Fibroblast of skin of back (primary cell): ENCODE results near the gene TIRAP.

Source experiments
- DNase-seq: peaks from one replicate; pipeline ENCODE4 v3.0.0-alpha.2; 2013

TIRAP gene

GRCh38 chr11:126327281-126328000 lies 44.5 kb downstream of the TIRAP start:
- no peak for DNase-seq

DNA sequence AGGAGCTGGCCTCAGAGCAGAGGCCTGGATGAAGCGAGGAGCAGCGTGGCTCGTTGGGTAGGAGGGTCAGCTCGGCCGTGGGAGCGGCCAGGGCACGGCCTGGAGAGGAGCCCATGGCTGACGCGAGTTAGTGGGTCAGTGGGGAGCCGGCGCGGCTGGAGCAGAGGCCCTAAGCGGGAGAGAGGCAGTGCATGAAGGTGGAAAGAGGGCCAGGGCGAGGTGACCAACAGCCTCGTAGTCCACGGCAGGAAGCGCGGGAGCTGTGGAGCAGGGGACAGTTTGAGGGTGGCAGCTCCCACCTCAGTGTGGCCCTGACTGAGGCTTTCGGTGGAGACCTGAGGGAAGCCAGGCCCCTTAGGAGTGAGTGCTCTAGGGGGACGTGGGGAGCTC lies 45.1 kb downstream of the TIRAP start:
- DNase-seq = no peak

DNA sequence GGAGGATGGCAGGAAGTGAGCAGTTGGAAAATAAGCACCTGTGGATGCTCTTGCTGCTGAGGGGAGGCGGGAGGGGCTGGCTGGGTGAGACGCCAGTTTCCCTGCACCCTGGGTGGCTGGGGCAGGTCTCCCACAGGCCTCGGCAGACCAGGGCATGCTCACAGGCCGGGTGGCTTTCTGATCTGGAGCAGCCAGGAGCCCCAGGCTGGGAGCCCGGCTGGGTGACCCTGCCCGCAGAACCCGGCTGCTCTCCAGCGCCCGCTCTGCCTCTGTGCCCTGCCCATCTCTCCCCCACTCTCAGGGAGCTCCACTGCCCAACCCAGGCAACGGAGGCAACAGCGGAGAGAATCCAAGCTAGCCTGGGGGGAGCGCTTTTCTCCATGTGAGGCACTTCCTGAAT lies 45.6 kb downstream of the TIRAP start:
- DNase-seq = no peak

GRCh38 chr11:126328938-126329643 lies 46.2 kb downstream of the TIRAP start:
- no peak for DNase-seq

DNA sequence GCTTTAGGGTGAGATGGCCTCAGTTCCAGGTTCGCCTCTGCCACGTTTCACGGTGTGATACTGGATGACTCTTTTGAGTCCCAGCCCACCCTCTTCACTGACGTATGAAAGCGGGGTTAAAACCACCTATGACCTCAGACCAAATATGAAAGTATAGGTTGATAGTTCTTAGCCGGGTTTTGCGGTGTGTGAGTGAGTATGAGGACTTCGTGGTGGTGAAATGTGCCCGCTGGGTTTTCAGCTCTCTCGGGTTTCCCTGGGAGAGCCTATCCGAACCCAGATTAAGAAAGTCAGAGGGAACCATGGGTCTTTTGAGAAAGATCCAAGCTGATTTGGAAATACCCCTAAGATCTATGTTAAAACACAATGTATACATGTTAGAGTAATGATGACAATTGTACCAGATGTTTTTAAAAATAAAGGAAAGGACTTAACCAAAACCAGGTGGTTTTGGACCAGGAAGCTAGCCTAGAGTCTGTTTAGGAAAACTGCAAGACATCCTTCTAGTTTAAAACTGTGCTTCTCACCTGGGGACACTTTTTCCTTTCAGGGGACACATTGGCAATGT lies 46.8 kb downstream of the TIRAP start:
- DNase-seq = no peak

GRCh38 chr11:126331286-126331685 lies 48.4 kb downstream of the TIRAP start:
- no peak for DNase-seq

- DNase-seq = peak; percentile 87
These were observed 49.4 kb downstream of the TIRAP start for GRCh38 chr11:126332221-126332711.

GRCh38 chr11:126333142-126333541 lies 50.2 kb downstream of the TIRAP start:
- DNase-seq = no peak

- DNase-seq = peak; percentile 79
These were observed 52.0 kb downstream of the TIRAP start for GRCh38 chr11:126334659-126335462.

DNA sequence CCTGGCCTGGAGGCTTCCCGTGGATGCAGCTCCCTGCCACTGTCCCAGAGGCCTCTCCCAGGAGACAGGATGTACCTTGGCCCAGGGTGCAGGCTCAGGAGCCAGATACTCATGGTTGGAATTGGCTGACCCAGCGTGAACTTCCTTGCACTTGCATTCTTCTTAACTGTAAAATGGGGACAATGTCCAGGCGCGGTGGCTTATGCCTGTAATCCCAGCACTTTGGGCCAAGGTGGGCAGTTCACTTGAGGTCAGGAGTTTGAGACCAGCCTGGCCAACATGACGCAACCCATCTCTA lies 52.5 kb downstream of the TIRAP start:
- no peak for DNase-seq

DNA sequence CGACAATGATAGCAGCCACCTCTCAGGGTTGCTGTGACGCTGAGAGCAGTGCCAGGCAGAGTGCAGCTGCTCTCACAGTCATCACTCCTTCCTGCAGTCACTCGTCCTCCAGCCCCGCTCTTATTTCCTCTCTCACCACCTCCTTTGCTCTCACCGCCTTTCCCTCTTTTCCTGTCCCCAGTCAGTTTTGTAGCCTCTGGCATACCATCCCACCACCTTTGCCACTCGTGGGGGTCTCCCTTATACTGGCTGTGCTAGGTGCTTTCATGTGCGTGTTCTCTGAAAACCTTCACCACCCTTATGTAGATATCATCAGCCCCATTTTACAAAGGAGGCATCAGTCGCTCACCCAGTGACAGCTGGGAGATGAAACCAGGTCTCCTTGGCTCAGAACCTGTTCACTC lies 53.2 kb downstream of the TIRAP start:
- DNase-seq = no peak

DNA sequence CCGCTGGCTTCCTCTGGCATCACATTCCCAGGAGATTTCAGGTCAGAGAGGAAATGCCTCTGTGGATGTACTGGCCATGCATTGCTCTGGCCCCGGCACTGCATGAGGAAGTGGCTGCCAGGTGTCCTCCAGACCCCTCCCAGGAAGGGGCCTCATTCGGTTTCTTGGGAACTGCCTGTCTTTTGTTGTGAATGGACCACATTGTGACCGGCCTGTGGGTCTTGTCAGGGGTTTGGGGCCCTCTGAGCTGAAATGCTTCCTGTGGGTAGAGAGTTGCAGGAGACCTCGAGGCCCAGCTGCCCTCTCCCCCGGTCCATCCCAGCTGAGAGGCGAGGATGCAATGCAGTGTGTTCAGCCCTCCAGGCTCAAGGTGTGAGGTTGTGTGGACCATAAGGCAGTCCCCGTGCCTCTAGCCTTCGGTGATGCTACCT lies 53.8 kb downstream of the TIRAP start:
- DNase-seq = no peak

GRCh38 chr11:126337126-126337473 lies 54.2 kb downstream of the TIRAP start:
- no peak for DNase-seq

DNA sequence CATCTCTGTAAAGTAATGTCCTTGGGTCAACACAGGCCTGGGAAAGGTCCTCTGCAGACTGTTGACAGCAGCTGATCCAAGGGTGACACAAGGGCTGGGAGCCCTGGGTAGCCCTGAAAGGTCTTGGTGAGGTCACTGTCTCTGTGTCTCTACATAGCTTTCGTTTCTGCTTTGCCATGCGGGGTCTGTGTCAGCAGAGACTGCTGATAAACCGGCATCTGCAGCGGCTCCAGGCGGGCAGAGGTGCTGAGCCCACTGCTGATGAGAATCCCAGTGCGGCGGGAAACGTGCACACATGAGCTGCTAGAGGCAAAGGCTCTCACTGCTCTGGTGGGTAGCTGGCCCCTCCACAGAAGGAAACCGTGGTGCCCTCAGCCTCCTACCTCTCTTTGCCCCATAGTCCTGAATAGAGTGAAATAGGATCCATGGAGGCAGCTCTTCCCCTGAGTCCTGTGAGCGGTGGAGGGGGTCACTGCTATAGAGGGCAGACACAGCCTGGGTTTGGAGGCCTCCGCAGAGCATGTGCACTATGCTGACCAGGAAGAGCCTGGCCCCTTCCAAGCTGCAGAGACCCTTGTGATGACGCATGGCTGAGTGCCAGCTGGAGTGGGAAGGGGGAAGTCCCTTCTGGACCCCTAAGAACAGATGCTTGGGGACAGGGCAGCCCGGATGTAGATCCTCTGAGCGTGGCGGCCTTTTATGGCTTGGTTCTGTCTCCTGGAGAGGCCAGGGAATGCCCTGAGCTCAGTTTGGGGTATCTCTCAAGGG lies 54.8 kb downstream of the TIRAP start:
- DNase-seq = no peak

DNA sequence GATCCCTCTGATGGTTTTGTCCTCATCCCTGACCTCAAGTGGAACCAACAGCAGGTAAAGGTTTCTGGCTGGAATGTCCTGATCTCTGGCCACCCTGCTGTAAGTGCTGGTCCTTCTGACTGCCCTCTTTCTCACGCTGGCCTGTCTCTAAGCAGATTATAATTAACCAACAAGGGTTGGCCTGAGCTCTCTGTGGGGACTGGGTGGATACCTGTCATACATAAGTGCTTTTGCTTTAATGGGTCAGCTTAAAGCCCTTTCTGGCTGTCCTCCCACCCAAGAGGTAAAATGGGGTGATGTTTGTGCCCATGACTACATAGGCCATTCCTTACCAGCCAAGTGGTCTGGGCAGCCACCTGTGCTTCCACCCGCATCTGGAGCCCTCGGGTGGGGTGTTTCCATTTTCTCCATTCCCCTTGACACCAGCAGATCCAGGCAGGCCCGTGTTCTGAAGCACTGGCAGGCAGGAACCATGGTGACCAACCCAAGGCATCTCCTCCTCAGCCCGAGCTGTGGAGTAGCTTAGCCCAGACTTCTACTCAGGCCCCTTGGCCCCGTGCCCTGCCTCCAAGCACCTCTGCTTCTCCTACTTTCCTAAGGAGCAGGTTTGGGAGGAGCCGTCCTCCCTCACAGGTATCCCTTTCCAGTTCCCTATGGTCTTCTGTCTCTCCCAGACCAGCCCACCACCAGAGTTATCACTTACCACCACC lies 55.6 kb downstream of the TIRAP start:
- DNase-seq = no peak

GRCh38 chr11:126339073-126339862 lies 56.4 kb downstream of the TIRAP start:
- DNase-seq = no peak

- DNase-seq = no peak
These were observed 57.1 kb downstream of the TIRAP start for GRCh38 chr11:126339863-126340434.

- no peak for DNase-seq
These were observed 58.2 kb downstream of the TIRAP start for GRCh38 chr11:126340960-126341606.

- peak; percentile 98 for DNase-seq
These were observed 58.9 kb downstream of the TIRAP start for GRCh38 chr11:126341760-126342161.

DNA sequence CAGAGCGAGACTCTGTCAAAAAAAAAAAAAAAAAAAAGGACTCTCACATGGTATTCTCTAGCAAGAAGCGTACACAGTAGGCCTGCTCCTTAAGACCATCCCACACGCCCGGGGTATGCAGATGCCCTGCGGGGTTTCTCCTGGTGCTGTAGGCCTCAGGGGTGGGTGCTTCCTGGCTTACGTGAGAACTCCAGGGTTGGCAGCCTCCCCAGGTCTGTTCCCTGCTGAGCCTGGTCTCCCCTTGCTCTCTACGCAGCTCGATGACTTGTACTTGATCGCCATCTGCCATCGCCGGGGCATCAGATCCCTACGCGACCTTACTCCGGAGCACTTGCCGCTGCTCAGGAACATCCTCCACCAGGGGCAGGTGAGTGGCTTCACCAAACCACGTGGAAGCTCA lies 60.2 kb downstream of the TIRAP start:
- no peak for DNase-seq
